ENCODE results near the gene FAM107A. TPM values are rescaled to one million over a fixed set of nuclear protein-coding genes. Genes with fewer than 3 reads are reported as not detected.

FAM107A gene
- total and polyA plus RNA-seq, 2 of the 13 experiments (the other 11 are each of a cell fraction or from before 2014, with no cell fraction given), result not detected

GRCh38 chr3:58519668-58520402 lies 57.4 kb downstream of the FAM107A start (continued):
- TF ChIP-seq FOXO4 (CRISPR knock-in tag; conservative IDR thresholded peaks at IDR 0.05) (no peak), ESRRA (CRISPR knock-in tag; IDR thresholded peaks at IDR 0.05; ENCODE audit: low read depth) (peak; percentile 98), RNF2 (conservative IDR thresholded peaks at IDR 0.05; ENCODE audit: low read depth) (no peak), MIER3 (CRISPR knock-in tag; IDR thresholded peaks at IDR 0.05; ENCODE audit: borderline replicate concordance) (0 out of 2 replicates have a peak, but pooled peaks have one; percentile 26), ZNF513 (CRISPR knock-in tag; conservative IDR thresholded peaks at IDR 0.05) (no peak), ZBTB43 (CRISPR knock-in tag; conservative IDR thresholded peaks at IDR 0.05) (no peak), ZHX2 (IDR thresholded peaks at IDR 0.05; ENCODE audit: low read depth) (no peak), ZHX2 (CRISPR knock-in tag; IDR thresholded peaks at IDR 0.05; ENCODE audit: borderline replicate concordance) (no peak), CCAR2 (optimal IDR thresholded peaks at IDR 0.05; ENCODE audit: low read depth, low read length) (peak; percentile 37), PITX1 (CRISPR knock-in tag; IDR thresholded peaks at IDR 0.05) (peak; percentile 77), CEBPG (CRISPR knock-in tag; IDR thresholded peaks at IDR 0.05) (0 out of 2 replicates have a peak, but pooled peaks have one; percentile 25), DMAP1 (CRISPR knock-in tag; IDR thresholded peaks at IDR 0.05) (peak; percentile 42; the same call in 1 of the 2 replicates), ZNF580 (CRISPR knock-in tag; IDR thresholded peaks at IDR 0.05; ENCODE audit: borderline replicate concordance, low read depth) (peak; percentile 53; the same call in 1 of the 2 replicates), ZNF678 (CRISPR knock-in tag; IDR thresholded peaks at IDR 0.05) (no peak), PHF21A (CRISPR knock-in tag; IDR thresholded peaks at IDR 0.05) (peak; percentile 75), YY1 (IDR thresholded peaks at IDR 0.05; ENCODE audit: insufficient read depth, insufficient replicate concordance, low read depth, low read length) (peak; percentile 29), HNRNPK (IDR thresholded peaks at IDR 0.05; ENCODE audit: low read depth, low read length, poor library complexity, severe bottlenecking) (no peak), ZKSCAN8 (CRISPR knock-in tag; IDR thresholded peaks at IDR 0.05; ENCODE audit: borderline replicate concordance) (0 out of 2 replicates have a peak, but pooled peaks have one; percentile 32), SOX6 (IDR thresholded peaks at IDR 0.05) (no peak), SOX6 (CRISPR knock-in tag; IDR thresholded peaks at IDR 0.05) (peak; percentile 64; the same call in 1 of the 2 replicates)

Measured in HepG2 (cell line).